Measurements from ENCODE around the gene MXI1. TPM values are rescaled to one million over a fixed set of nuclear protein-coding genes. Genes with fewer than 3 reads are reported as not detected.

Gene MXI1
- total and polyA plus RNA-seq, 4 donors: 11.2 to 55.8 (median 18.7) TPM

DNA sequence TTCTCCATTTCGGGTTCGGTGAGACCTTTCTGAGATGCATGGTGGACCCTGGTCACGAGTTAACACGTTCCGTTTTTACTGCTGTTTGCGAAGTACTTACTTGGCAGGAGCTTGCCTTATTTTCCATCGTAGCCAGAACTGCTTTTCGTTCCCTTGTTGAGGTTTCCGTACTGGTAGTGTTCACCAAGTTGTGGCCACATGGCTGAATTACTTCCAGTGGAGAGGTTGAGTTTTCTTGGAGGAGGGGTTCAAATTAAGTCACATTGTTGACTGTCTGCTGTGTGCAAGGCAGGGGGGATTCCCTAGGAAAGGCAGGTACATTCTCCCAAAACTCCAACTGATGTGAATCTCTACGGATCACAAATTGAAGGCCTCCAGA, 4.0 kb downstream of the MXI1 start:
- Histone ChIP-seq H3K4me3 (peak overlapping the region; percentile 41), H3K27ac (ENCODE audit: low read depth in 1 of 2, low read length in 1 of 2) (peak overlapping the region; percentile 78 to 83), H3K9me3 (ENCODE audit: control insufficient read depth in 4 of 4, insufficient read depth in 3 of 4, low read length in 3 of 4) (no peaks in the 10 kb centered on the region), H3K9ac (ENCODE audit: insufficient read depth in 1 of 2, low read length in 2 of 2) (peak overlapping the region; percentile 41 to 73), H3K36me3 (ENCODE audit: control insufficient read depth in 4 of 4, insufficient read depth in 4 of 4, low read length in 4 of 4) (no peaks in the 10 kb centered on the region), H3K27me3 (ENCODE audit: control insufficient read depth in 3 of 3, insufficient read depth in 3 of 3, low read length in 2 of 3) (no peaks in the 10 kb centered on the region), H3K4me1 (ENCODE audit: control insufficient read depth in 5 of 5, insufficient read depth in 5 of 5, low read length in 5 of 5) (peaks cover 0 to 16% (median 5%) of the 10 kb centered on the region in 5 donors)
- TF ChIP-seq, protein P1, sequence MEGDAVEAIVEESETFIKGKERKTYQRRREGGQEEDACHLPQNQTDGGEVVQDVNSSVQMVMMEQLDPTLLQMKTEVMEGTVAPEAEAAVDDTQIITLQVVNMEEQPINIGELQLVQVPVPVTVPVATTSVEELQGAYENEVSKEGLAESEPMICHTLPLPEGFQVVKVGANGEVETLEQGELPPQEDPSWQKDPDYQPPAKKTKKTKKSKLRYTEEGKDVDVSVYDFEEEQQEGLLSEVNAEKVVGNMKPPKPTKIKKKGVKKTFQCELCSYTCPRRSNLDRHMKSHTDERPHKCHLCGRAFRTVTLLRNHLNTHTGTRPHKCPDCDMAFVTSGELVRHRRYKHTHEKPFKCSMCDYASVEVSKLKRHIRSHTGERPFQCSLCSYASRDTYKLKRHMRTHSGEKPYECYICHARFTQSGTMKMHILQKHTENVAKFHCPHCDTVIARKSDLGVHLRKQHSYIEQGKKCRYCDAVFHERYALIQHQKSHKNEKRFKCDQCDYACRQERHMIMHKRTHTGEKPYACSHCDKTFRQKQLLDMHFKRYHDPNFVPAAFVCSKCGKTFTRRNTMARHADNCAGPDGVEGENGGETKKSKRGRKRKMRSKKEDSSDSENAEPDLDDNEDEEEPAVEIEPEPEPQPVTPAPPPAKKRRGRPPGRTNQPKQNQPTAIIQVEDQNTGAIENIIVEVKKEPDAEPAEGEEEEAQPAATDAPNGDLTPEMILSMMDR (IDR thresholded peaks at IDR 0.05; ENCODE audit: control extremely low read depth, extremely low read depth): no peak
- no peak for DNase-seq
- WGBS, 2 donors: 4 to 5% methylated on average over 10 of the region's 10 CpGs
- no peak for ATAC-seq (ENCODE audit: insufficient read depth, low FRiP score)

DNA sequence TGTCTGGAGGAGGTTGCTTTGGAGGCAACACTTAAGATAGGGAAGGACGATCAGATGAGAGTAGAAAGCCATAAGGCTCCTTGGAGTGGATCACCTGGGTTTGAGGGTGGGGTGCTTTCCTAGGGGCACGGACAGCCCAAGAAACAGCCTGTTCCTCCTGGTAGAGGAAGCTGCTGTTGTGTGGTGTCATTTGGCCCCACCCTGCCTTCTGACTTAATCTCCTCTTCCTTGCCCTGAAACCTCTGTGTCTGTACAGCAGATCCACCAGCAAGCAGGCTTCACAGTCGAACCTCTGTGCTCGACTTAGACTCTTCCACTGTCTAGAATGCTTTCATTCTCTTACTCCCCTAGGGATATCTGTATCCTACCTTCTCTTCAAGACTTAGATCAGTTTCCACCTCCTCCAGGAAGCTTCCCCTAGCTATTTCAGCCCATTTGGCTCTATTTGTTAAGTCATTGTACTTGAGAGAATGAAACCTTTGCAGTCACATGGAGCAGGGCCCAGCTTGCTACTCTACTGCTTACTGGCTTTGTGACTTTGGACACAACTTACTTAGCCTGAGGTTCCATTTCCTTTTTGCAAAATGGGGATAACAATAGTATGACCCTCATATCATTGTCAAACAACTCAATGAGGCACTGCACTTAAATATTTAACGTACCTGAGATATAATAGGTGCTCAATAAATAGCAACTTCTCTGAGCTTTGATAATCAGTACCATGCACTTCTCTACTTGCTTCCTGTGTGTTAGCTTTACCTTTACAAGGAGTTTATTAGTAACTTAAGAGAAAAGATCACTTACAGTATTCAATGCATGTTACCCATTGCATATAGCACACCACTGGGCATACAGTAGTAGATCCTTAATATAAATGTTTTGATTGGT, 5.0 kb downstream of the MXI1 start:
- TF ChIP-seq, protein P1 (IDR thresholded peaks at IDR 0.05; ENCODE audit: control extremely low read depth, extremely low read depth): no peak
- no peak overlapping the region for H3K9ac ChIP-seq (ENCODE audit: insufficient read depth in 1 of 2, low read length in 2 of 2)
- DNase-seq: no peak
- H3K27me3 ChIP-seq (ENCODE audit: control insufficient read depth in 3 of 3, insufficient read depth in 3 of 3, low read length in 2 of 3): no peaks in the 10 kb centered on the region
- 43 to 74% methylated on average over 5 of the region's 5 CpGs for WGBS, 2 donors
- no peaks in the 10 kb centered on the region for H3K36me3 ChIP-seq (ENCODE audit: control insufficient read depth in 4 of 4, insufficient read depth in 4 of 4, low read length in 4 of 4)
- H3K9me3 ChIP-seq (ENCODE audit: control insufficient read depth in 4 of 4, insufficient read depth in 3 of 4, low read length in 3 of 4): no peaks in the 10 kb centered on the region
- H3K4me3 ChIP-seq: no peak overlapping the region
- ATAC-seq (ENCODE audit: insufficient read depth, low FRiP score): no peak
- peaks cover 0 to 23% (median 8%) of the 10 kb centered on the region in 5 donors for H3K4me1 ChIP-seq (ENCODE audit: control insufficient read depth in 5 of 5, insufficient read depth in 5 of 5, low read length in 5 of 5)
- H3K27ac ChIP-seq (ENCODE audit: low read depth in 1 of 2, low read length in 1 of 2): peak overlapping the region in 1 of 2 donors; percentile 65

DNA sequence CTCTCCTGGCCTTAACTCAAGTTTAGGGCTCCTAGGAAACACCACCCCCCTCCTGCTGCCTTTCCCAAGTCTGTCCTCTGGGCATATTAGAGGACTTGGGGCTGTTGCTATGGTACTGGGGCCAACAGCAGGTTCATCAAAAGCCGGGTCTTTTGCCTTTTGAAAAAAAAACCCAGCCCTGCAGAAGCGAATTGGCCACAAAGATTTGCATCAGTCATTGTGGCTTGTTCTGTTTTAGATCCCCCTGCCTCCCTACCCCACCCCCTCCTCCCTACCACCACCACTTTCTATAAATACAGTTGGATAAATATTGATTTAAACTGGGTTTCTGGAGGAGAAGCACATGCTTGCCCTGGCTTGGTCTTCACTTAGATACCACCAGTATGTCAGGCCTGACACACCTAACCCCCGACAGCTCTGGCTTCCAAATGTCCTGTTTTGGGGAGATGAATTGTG, 7.0 kb downstream of the MXI1 start:
- TF ChIP-seq, protein P1 (IDR thresholded peaks at IDR 0.05; ENCODE audit: control extremely low read depth, extremely low read depth): no peak
- no peak for ATAC-seq (ENCODE audit: insufficient read depth, low FRiP score)
- WGBS, 2 donors: 23 to 57% methylated on average over 3 of the region's 3 CpGs
- no peaks in the 10 kb centered on the region for H3K36me3 ChIP-seq (ENCODE audit: control insufficient read depth in 4 of 4, insufficient read depth in 4 of 4, low read length in 4 of 4)
- no peak overlapping the region for H3K4me3 ChIP-seq
- no peaks in the 10 kb centered on the region for H3K27me3 ChIP-seq (ENCODE audit: control insufficient read depth in 3 of 3, insufficient read depth in 3 of 3, low read length in 2 of 3)
- H3K9ac ChIP-seq (ENCODE audit: insufficient read depth in 1 of 2, low read length in 2 of 2): no peak overlapping the region
- no peak overlapping the region for H3K27ac ChIP-seq (ENCODE audit: low read depth in 1 of 2, low read length in 1 of 2)
- no peaks in the 10 kb centered on the region for H3K9me3 ChIP-seq (ENCODE audit: control insufficient read depth in 4 of 4, insufficient read depth in 3 of 4, low read length in 3 of 4)
- peak in 2 of 3 donors; percentile 35 to 41 for DNase-seq
- peaks cover 0 to 26% (median 12%) of the 10 kb centered on the region in 5 donors for H3K4me1 ChIP-seq (ENCODE audit: control insufficient read depth in 5 of 5, insufficient read depth in 5 of 5, low read length in 5 of 5)

Measured in lung (tissue), 12 donors.